ENCODE measurements around the gene CFAP77.

- TF ChIP-seq CTCF (tag by site-specific recombination; IDR thresholded peaks at IDR 0.05), result no peak
- no peak for TF ChIP-seq ZNF776 (tag by site-specific recombination; IDR thresholded peaks at IDR 0.05; ENCODE audit: borderline replicate concordance)
- TF ChIP-seq ZBTB20 (tag by site-specific recombination; IDR thresholded peaks at IDR 0.05), result no peak
- TF ChIP-seq ZNF274 (IDR thresholded peaks at IDR 0.05; ENCODE audit: low read length), result no peak
- TF ChIP-seq ZNF274 (tag by site-specific recombination; IDR thresholded peaks at IDR 0.05; ENCODE audit: borderline replicate concordance), result no peak
- no peak for TF ChIP-seq YY1 (tag by site-specific recombination; IDR thresholded peaks at IDR 0.05)
- no peak for TF ChIP-seq ZBTB49 (tag by site-specific recombination; IDR thresholded peaks at IDR 0.05; ENCODE audit: low read depth)
- TF ChIP-seq KLF16 (tag by site-specific recombination; IDR thresholded peaks at IDR 0.05), result no peak
- no peak for TF ChIP-seq ATF2 (tag by site-specific recombination; IDR thresholded peaks at IDR 0.05; ENCODE audit: low read depth)
- TF ChIP-seq ZNF10 (tag by site-specific recombination; IDR thresholded peaks at IDR 0.05), result no peak
- TF ChIP-seq SP2 (tag by site-specific recombination; IDR thresholded peaks at IDR 0.05), result no peak
- no peak for TF ChIP-seq ZNF423 (tag by site-specific recombination; IDR thresholded peaks at IDR 0.05)
- TF ChIP-seq ZBTB1 (tag by site-specific recombination; IDR thresholded peaks at IDR 0.05), result no peak
Observed at GRCh38 chr9:132591244-132591643, 181.2 kb downstream of the CFAP77 start.
